NCI-H1694 (cell line): Measurements from ENCODE around the gene VPS39.

Experiments used
- DNase-seq: peaks from one replicate; lab custom pipeline; 2025; lab: John Stamatoyannopoulos, UW

VPS39 gene

GRCh38 chr15:42158941-42159340, 49.2 kb downstream of the VPS39 start:
- no peak for DNase-seq

GRCh38 chr15:42157981-42158765, 49.9 kb downstream of the VPS39 start:
- DNase-seq, result no peak

DNA sequence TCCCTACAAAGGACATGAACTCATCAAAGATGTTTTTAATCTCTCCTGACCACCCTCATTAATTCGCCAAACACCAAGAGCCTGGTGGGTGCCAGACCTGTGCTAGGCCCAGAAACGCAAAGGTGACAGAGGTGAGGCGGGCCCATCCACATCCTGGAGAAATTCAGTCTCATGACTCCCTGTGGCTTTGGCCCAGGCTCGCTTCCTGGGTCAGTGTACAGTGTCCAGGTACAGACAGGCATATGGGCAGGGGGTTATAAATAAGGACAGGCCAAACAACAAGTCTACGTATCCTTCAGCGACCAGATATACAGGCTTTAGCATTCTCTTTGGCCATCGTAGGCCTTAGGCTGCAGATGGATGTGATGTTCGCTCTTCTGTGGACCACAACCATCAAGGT, 50.7 kb downstream of the VPS39 start:
- no peak for DNase-seq

DNA sequence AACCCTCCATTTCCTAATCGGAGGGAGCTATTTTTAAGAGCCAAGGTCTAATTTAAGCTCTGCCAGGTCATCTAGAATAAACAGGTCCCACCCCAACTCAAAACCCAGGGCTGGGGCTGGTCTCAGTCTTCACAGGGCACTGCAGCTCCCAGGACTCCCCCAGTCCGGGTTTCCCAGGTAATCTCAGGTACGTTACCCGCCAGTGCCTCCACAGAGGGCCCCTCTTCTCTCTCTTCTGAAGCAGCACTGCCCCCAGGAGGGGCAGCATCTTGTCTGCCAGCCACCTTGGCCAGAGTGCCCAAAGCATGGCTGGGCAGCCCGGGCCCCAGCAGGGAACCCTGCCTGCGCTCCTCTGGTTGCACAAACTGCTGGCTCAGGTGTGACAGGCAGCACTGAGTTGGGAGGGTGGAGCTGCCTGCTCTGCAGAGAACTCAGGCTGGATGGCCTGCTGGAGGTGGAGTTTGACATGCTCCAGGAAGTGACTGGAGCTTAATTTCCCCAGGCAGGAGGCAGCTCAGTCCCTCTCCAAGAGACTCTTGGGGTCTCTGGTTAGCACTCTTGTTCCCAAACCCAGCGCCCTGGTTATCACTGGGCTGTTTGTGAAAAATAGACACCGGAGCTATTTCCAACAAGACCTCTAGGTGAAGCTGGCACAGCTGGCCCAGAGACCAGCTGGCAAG, 51.7 kb downstream of the VPS39 start, which contains the start of gene PLA2G4F:
Gene PLA2G4F (minus strand): TSS at position 394 of the 680 bp plus-strand sequence. CDS start 87 bp downstream, at position 307.
- no peak for DNase-seq

- no peak for DNase-seq
These were observed 52.4 kb downstream of the VPS39 start for GRCh38 chr15:42155546-42156242.

DNA sequence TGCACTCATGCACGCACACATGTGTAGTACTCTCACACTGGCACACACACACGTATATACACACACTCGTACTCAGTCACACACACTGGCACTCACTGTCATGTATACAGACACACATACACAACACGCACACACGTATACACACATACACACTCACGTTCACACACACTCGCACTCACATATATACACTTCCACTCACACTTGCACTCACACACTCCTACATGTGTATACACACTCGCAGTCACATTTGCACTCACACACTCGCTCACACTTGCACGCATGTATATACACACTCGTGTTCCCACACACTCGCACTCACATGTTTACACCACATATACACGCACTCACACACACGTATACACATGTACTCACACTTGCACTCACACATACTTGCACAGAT, 53.1 kb downstream of the VPS39 start:
- no peak for DNase-seq

DNA sequence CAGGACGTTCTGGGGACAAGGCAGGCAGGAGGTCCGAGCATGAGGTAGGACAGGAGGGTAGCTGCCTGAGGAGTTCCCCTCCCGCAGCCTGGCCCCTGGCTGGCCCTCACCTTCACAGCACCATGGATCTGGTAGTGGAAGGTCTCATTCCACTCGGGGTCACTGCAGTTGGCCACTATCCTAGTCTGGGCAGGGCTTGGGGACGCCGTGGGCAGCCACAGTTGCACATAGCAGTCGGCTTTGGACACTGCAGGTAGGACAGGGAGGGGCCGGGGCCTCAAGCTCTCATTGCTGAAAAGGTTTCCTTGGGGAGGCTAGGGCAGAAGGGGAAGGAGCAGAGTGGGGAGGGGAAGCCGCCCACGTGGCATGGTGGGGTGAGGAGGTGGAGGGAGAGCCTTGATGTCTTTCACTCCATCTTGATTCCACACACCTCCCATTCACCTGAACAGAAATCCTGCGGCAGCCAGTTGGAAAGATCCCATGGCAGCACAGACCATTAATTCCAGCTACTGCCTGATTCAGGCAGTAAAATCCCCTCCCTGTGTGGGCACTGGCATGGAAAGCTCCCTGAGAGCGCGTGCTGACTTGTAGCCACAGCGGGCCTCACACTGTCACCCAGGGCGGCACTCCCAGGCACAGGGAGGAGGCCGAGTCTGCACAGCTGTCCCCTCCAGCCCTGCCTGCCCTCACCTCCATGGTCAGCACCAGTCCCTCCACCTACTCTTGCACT, 53.7 kb downstream of the VPS39 start:
- no peak for DNase-seq

DNA sequence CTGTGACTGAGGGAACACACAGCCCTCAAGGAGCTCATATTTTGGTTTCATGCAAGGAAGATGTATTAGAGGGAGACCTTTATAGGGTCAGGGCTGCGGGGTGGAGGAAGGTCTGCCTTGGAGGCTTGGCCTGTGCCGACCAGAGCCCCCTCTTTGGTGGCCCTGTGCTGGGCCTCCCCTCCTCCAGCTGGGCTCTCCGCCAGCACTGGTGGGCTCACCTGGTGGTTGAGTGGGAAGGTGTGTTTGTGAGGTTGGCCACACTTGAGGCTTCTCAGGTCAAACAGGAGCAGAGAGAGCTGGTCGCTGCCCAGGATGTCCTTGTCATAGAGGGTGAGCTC, 54.3 kb downstream of the VPS39 start:
- DNase-seq, result no peak

DNA sequence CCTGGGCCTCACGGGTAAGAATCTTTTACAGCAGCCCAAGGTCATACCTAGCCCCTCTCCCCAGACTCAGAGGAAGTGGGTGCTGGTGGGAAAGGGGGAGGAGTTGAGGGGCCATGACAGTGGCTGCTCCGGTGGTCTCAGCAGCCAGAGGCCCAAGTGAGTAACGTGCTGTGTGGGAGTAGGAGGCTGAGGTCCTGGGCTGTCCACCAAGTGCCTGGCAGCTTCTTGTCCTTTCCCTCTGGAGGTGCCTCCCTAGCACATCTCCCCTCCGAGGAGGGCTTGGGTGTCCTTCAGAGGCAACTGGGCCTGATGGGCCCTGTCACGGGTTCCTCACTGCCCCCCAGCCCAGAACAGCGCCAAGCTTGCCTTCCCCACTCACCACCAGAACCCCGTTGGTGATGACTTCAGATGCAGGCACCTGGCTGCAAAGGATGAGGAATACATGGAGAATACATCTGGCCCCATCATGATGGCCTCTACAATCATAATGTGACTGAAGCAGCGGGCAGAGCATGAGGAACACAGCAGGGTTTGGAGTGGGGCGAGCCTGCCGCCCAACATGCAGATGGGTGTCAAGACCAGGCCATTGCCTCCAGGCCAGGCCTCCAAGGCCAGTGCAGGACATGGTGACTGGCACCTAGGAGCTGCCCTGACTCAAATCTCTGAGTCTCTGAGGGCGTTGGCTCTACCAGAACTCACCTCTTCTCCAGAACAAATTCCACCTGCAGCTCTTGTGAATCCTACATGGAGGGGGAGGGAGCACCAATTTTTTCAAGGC, 55.0 kb downstream of the VPS39 start:
- DNase-seq, result no peak

- no peak for DNase-seq
These were observed 55.7 kb downstream of the VPS39 start for GRCh38 chr15:42152196-42152920.

GRCh38 chr15:42151736-42152135, 56.4 kb downstream of the VPS39 start:
- DNase-seq, result no peak

DNA sequence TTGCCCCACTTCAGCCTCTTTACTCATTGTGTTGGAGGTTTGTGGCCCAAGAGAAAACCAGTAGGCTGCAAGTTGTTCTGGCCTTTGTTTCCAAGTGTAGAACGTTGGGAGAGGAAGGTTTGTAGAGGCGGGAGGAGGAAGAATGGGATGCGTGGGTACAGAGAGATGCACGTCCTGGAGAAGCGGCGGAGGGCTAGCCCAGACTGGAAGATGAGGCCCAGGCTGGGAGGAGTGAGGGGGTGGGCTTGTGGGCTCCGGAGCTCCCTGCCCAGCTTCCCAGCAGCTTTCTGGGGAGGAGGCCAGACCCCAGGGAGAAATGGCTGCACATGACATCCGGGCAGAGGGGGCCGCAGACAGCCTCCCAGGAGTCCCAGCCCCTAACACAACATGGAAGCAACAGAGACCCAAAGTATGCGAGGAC, 57.0 kb downstream of the VPS39 start:
- DNase-seq, result no peak

- DNase-seq, result no peak
These were observed 57.7 kb downstream of the VPS39 start for GRCh38 chr15:42150219-42150970.

GRCh38 chr15:42149493-42150218, 58.4 kb downstream of the VPS39 start:
- DNase-seq, result no peak

DNA sequence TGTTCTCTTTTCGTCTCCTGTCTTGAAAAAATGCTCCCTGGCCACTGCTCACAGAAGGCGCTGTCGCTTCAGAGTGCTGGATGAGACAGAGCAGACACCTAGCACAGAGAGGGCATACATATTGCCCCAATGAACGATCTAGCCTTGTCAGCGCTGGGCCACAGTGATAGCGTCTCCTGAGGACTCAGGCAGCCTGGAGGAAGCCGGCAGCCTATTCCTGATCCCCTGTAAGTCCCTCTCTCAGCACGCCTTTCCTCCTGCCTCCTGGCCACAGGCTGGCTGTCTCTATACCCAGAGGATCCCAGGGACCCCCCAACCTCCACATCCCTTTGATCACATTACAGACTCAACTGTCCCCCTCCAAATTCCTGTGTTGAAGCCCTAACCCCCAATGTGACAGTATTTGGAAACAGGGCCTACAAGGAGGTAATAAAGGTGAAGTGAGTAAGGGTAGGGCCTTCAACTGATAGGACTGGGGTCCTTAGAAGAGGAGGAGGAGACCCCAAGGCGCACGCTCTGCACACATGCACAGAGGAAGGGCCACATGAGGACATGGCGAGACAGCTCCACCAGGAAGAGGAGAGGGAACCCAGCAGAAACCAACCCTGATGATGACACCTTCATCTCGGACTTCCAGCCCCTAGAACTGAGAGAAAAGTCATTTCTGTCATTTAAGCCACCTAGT, 59.2 kb downstream of the VPS39 start:
- DNase-seq, result no peak

- no peak for DNase-seq
These were observed 60.7 kb downstream of the VPS39 start for GRCh38 chr15:42147431-42147735.

DNA sequence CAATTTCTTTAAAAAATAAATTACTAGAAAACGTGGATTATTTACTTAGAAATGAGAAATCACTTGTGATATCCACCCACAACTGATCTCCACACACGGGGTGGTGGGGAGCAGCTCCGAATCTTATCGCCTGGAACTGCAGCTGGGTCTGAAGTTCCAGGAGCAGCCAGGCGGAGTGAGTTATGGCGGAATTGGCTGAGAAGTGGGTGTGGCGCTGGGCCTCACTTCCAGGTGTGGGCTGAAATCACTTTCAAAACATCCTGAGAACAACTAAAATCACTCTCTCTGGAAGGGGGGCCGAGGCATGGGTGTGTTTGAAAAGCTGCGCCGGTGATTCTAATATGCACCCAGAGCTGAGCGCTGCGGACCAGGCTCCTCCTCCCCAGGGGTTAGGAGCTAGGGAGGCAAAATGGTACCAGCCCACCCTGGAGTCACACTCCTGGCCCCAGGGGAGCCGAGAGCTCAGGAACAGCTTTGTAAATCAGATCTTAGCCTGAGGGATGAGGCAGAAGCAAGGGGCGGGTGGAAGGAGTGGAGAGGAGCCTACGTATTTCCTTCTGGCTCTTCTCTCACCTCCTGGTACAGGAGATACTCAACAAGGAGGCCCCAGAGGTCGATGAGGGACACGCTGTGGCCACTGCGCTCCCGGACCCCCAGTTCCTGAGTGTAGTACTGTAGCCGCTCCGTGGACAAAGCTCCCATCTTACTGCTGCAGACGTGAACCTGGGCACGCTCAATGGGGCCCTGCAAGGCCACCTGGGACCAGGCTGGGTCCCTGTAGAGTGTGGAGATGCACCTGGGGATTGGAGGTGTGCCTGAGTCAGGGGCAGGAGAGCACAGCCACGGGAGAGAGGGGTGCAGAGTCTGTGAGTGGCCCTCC, 61.3 kb downstream of the VPS39 start:
- no peak for DNase-seq
